ENCODE data around the gene SNAPC4.

The SNAPC4 gene

DNA sequence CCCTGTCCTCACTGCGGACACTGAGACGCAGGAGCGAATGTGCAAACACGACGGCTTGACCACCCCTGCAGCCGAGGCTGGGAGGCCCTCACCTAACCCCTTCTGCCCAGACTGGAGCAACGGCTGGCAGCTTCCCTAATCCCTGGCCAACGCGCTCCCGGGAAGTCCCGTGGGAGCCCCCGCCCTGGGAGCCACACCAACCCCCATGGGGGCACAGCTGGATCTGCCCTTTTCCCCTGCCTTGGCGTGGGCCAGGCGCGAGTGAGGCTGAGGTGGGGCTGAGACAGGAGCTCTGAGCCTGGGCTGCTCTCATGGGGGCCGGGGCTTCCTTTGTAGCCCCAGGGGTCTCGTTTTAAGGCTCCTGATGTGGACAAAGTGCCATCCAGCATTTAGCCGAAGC, 31.8 kb downstream of the SNAPC4 start:
- H3K27ac Mint-ChIP-seq, result no peak overlapping the region
- no peaks in the 10 kb centered on the region for H3K4me1 Mint-ChIP-seq
- no peaks in the 10 kb centered on the region for H3K9me3 Mint-ChIP-seq
- TF ChIP-seq, protein P1, sequence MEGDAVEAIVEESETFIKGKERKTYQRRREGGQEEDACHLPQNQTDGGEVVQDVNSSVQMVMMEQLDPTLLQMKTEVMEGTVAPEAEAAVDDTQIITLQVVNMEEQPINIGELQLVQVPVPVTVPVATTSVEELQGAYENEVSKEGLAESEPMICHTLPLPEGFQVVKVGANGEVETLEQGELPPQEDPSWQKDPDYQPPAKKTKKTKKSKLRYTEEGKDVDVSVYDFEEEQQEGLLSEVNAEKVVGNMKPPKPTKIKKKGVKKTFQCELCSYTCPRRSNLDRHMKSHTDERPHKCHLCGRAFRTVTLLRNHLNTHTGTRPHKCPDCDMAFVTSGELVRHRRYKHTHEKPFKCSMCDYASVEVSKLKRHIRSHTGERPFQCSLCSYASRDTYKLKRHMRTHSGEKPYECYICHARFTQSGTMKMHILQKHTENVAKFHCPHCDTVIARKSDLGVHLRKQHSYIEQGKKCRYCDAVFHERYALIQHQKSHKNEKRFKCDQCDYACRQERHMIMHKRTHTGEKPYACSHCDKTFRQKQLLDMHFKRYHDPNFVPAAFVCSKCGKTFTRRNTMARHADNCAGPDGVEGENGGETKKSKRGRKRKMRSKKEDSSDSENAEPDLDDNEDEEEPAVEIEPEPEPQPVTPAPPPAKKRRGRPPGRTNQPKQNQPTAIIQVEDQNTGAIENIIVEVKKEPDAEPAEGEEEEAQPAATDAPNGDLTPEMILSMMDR (IDR thresholded peaks at IDR 0.05; ENCODE audit: unreplicated experiment in 3 of 3), result no peak
- H3K4me3 Mint-ChIP-seq, result no peak overlapping the region
- no peaks in the 10 kb centered on the region for H3K36me3 Mint-ChIP-seq (ENCODE audit: low read depth)
- no peaks in the 10 kb centered on the region for H3K27me3 Mint-ChIP-seq (ENCODE audit: low read depth)

DNA sequence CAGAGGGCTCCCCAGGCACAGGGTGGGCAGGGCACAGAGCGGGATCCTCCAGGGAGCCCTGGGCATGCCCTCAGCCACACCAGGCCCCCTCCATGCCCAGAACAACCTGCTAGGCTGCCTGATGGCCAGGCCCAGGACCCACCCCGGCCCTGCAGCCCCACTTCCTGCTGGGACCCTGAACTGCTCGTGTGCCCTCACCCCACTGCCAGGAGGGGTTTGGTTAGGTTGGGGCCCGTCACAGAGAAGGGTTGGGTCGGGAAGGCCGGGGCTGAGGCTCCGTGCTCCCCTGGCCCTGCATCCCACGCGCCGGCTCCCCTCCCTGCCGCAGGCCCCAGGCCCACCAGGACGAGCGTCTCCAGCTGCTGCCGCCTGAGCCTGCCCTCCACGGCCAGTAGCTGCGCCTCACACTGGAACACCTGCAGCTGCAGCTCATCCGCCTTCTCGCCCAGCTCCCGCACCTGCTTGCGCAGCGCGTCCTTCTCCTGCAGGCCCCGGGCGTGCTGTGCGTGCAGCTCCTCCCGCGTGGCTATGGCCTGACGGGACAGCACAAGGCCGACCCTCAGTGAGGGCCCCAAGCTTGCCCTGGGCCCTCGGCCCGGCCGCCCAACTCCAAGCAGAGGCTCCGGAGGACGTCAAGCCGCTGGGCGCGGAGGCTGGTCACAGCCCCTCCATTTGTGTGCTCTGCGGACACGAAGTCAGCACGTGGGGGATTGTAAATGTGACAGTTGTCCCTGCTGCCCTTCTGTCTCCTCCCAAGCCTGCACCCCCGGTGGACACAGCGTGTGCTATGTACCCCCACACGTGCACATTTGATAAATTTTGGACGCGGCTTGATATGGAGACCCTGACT, 32.4 kb downstream of the SNAPC4 start:
- H3K4me3 Mint-ChIP-seq, result no peak overlapping the region
- no peaks in the 10 kb centered on the region for H3K4me1 Mint-ChIP-seq
- TF ChIP-seq, protein P1 (IDR thresholded peaks at IDR 0.05; ENCODE audit: unreplicated experiment in 3 of 3), result no peak
- H3K27ac Mint-ChIP-seq, result no peak overlapping the region
- no peaks in the 10 kb centered on the region for H3K27me3 Mint-ChIP-seq (ENCODE audit: low read depth)
- H3K9me3 Mint-ChIP-seq, result no peaks in the 10 kb centered on the region
- H3K36me3 Mint-ChIP-seq (ENCODE audit: low read depth), result no peaks in the 10 kb centered on the region

DNA sequence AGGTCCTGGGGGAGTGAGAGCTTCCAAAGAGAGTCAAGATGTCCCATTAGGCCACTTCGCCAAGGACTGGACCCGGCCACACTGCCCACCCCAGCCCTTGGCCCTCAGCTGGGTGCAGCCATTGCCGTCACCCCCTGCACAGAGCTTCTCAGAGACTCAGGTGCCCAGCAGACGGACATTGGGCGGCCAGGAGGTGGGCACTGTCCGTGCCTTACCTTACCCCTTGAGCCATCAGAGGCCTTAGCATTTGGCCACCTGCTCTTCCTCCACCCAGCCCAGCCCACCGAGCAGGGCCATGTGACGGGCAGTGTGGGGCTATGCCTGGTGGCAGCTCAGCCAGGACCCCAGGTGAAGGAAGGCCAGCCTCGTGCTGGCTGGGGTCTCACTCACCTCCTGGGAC, 33.1 kb downstream of the SNAPC4 start:
- H3K4me3 Mint-ChIP-seq, result no peak overlapping the region
- TF ChIP-seq, protein P1 (IDR thresholded peaks at IDR 0.05; ENCODE audit: unreplicated experiment in 3 of 3), result no peak
- H3K4me1 Mint-ChIP-seq, result no peaks in the 10 kb centered on the region
- no peaks in the 10 kb centered on the region for H3K27me3 Mint-ChIP-seq (ENCODE audit: low read depth)
- no peaks in the 10 kb centered on the region for H3K9me3 Mint-ChIP-seq
- no peak overlapping the region for H3K27ac Mint-ChIP-seq
- H3K36me3 Mint-ChIP-seq (ENCODE audit: low read depth), result no peaks in the 10 kb centered on the region

DNA sequence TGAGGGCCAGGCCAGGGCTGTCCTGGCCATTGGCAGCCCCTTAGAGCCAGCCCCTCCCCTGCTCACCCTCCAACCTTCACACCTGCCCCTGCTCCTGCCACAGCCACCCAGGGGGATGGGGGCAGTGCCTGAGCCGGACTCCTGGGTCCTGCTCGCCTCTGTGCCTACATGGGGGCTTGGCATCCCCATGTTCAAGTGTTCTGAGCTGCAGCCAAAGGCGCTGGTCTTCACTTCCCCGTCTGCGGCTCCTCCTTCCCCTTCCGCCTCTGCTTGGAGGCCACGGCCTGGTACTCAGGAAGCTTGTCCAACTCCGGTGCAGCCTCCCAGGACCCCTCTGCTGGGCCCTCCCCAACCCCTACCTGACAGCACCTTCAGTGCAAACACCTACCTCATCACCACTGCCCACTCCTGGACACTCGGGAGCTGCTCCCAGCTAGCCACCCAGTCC, 34.2 kb downstream of the SNAPC4 start:
- Mint-ChIP-seq H3K36me3 (ENCODE audit: low read depth) (no peaks in the 10 kb centered on the region), H3K4me1 (no peaks in the 10 kb centered on the region), H3K27me3 (ENCODE audit: low read depth) (no peaks in the 10 kb centered on the region), H3K27ac (no peak overlapping the region), H3K4me3 (peak overlapping the region in 1 of 3 experiments; percentile 60), H3K9me3 (no peaks in the 10 kb centered on the region)
- TF ChIP-seq, protein P1 (IDR thresholded peaks at IDR 0.05; ENCODE audit: unreplicated experiment in 3 of 3), result no peak

DNA sequence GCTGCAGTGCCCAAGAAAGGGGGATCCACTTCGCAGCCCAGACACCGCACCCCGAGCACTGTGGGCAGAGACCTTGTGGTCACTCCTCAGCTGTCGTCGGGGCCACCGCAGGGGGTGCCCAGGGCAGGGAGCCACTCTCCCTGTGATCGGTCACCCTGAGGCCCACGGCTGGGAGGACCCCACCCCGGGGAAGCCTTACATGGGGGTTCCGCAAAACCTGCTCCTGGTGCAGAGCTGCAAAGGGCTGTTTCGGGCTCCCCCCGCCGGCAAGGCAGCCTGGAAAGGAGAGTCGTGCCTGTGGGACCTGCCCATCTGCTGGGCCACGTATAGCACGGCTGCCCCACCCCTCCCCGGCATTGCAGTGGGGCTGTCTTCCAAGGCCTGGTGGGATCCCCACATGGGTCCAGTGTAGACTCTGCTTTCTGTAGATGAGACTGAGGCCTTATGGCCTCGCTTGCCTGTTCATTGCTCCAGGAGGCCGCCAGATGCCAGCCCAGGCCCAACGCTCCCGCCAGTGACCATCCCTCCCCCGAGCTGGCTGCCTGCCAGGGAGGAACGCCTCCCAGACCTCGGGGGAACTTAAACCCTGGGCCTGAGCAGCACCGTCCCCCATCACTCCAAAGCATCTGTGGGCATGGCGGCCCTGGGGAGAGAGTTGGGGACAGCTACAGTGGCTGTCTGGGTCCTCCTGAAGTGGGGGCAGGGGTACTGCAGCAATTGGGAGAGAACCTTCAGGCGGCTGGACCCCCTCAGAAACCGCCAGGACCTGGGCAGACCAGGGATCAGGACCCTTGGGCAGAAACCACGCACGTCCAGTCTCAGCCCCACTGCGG, 34.8 kb downstream of the SNAPC4 start:
- H3K36me3 Mint-ChIP-seq (ENCODE audit: low read depth), result no peaks in the 10 kb centered on the region
- no peaks in the 10 kb centered on the region for H3K4me1 Mint-ChIP-seq
- no peaks in the 10 kb centered on the region for H3K9me3 Mint-ChIP-seq
- TF ChIP-seq, protein P1 (IDR thresholded peaks at IDR 0.05; ENCODE audit: unreplicated experiment in 3 of 3), result no peak
- peak overlapping the region; percentile 58 to 62 (median 59) for H3K4me3 Mint-ChIP-seq
- H3K27me3 Mint-ChIP-seq (ENCODE audit: low read depth), result no peaks in the 10 kb centered on the region
- no peak overlapping the region for H3K27ac Mint-ChIP-seq

Data from nephron (organoid).